M059J (cell line): ENCODE results near the gene CIDEB. TPM values are rescaled to one million over a fixed set of nuclear protein-coding genes. Genes with fewer than 3 reads are reported as not detected.
"Not testable (repeated sequence)": the region's sequence is repeated elsewhere in the genome, so short reads cannot be mapped to it uniquely, and the experiment has no call there.

Source experiments
- DNase-seq: peaks from one replicate; pipeline ENCODE4 v3.0.0-alpha.2; 2012; ENCODE audit warnings: low read depth
- total RNA-seq: library from RNA; depleted of rRNA; stranded (reverse); fragments of >200 nt; shearing (Covaris generic); gene quantifications from 2 replicates; pipeline ENCODE4 v1.2.3, GENCODE V29; 2014

CIDEB gene
- total RNA-seq, 1 experiment from 2014 or later = not detected

GRCh38 chr14:24332268-24332993, 24.7 kb upstream of the CIDEB start:
- DNase-seq = peak; percentile 69

DNA sequence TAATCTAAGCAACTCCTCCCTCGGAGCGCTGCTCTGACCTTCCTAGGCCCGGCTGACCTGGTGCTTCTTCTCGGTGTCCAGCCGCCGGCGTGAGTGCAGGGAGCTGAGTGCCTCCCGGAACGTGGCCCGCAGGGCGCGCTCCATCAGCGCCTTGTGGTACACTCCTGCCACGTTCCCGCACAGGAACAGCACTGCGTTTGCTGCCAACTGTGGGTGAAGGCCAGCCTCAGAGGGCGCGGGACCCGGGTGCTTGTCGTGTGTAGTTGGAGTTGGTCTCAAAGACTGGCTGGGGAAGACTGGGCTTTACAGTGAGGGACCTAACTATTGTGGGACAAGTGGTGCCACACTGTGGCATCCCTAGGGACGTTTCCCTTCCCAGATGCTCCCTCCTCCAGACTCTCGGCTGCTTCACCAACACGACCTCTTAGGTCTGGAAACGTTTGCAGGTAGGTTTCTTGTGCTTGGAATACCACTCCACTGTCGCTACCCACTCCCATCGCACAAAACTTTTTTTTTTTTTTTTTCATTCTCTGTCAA, 24.0 kb upstream of the CIDEB start:
- DNase-seq = no peak

GRCh38 chr14:24330973-24331674, 23.3 kb upstream of the CIDEB start:
- DNase-seq = no peak

DNA sequence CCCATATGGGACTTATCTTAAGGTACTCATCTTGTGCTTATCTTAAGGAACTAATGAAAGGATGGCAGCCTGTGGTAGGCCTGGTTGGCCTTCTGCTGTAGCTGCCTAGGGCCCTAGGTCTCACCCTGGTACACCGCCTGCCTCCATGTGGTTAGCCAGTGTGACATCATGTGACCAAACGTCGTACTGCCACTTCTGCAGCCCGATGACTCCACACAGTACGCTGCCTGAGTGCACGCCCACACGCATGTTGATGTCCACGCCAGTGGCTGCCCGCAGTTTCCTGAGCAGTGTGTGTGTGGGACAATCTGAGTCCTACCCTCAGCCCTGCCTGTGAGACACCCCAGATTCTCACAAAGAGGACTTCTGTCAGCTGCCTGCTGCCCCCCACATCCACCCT, 22.0 kb upstream of the CIDEB start:
- no peak for DNase-seq

GRCh38 chr14:24329073-24329663, 21.4 kb upstream of the CIDEB start:
- no peak for DNase-seq

- DNase-seq = not testable (repeated sequence)
Measured at GRCh38 chr14:24327914-24328313, 20.1 kb upstream of the CIDEB start.

DNA sequence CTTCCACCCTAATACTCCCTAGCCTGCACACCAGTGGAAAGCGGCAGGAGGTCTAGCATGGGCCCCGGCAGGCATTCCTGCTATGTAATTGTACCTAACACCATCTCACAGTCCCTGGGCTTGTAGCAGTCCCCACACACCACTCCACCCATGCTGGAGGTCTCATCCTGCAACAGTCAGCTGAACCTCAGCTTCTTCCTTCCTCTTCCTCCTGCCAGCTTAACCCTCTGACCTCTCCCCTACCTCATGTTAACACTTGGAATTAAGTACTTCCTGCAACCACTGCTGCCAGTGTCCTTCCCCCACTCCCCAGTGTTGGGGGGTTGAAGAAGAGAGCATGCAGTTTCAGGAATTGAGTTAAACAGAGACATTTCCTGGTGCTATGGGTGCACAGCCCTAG, 19.5 kb upstream of the CIDEB start:
- no peak for DNase-seq

GRCh38 chr14:24325963-24326362, 18.2 kb upstream of the CIDEB start:
- DNase-seq = no peak

DNA sequence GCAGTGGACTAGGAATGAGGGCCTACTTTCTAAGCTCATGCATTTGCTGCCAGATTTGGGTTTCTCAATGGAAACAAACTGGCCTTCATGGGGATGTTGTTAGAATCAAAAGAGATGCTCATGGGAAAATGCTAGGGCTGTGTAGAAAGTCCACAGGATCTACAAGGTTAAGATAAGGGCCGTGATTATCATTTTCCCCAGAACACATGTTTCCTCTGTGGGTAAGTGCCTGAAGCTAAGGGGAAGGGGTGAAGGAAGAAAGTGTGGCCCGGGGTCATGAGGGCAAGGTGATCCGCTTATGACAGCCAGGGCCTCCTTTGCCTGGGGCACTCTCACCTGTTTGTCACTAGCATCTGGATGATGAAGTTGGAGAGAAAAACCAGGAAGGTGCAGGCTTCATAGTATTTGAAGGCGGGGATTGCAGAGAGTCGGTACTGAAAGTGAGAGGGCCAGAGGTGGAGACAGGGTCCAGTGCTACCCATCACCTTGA, 17.3 kb upstream of the CIDEB start:
- no peak for DNase-seq

DNA sequence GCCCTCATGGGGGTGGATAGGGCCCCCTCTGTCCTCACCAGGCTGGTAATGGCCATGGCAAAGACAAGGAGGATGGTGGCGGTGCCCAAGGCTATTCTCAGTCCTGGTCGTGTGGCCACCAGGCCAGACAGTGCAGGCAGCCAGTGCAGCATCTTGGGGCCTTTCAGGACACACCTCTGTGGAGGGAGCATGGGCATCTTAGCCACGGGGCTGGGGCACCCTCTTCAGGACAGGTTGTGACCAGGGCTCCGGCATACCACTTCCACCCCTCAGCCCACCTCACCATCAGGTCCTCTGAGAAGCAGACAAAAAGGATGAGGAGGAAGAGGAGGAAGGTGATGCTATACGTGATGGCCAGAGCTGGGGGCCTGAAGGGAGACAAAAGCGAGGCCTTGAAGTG, 16.2 kb upstream of the CIDEB start:
- DNase-seq = no peak

DNA sequence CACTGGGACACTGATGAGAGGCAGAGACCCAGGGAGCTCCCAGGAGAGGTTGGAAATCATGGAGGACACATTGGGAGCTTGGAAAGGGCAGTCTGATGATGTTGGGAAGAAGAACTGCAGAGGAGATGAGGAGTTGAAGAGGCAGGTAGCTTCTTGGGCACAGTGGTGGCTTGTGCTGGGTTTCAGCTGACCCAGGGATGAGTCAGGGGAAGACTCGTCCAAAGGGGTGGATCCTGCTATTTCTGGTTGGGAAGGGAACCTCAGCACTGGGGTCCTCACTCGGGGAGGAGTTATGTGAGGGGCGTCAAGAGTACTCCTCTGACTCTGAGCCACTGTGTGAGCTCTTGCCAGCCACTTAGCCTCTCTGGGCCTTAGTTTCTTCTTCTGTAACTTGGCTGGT, 15.6 kb upstream of the CIDEB start:
- no peak for DNase-seq

DNA sequence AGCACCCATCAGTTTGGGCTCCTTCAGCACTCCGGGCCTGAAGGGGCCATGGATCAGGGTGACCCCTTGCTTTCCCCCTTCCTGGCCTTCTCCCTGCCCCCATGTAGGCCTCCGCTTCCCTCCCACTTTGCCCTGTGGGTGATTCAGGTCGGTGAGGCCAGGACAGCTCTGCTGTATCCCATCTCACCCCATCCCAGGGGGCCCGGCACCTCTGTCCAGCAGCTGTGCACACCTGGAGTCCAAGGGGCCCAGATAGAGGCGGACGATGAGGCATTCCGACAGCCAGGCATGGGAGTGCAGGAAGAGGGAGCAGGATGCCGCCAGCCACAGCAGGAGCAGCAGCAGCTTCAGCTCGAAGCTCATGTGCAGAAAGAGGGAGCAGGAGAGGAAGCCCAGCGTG, 14.9 kb upstream of the CIDEB start:
- DNase-seq = no peak

DNA sequence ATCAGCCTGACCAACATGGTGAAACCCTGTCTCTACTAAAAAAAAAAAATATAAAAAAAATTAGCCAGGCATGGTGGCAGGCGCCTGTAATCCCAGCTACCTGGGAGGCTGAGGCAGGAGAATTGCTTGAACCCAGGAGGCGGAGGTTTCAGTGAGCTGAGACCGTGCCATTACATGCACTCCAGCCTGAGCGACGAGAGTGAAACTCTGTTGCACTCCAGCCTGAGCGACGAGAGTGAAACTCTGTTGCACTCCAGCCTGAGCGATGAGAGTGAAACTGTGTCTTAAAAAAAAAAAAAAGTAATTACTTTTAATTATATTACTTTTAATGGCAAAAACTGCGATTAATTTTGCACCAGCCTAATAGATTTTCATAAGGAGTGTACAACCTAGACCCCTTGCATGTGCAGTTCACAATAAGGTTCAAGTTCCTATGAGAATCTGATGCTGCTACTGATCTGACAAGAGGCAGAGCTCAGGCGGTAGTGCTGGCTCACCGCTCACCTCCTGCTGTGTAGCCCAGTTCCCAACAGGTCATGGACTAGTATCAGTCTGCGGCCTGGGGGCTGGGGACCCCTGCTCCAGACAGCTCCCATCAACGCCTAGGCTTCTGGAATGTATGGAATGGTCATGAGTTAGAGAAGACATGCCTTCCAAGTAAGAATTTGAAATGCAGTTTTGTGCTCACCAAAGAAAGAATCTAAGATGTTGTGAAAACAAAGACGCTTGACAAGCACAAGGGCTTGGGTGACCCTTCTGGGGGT, 13.6 kb upstream of the CIDEB start:
- no peak for DNase-seq

GRCh38 chr14:24317141-24317928, 9.6 kb upstream of the CIDEB start:
- DNase-seq = peak; percentile 68

- no peak for DNase-seq
Measured at GRCh38 chr14:24316597-24316950, 8.8 kb upstream of the CIDEB start.

GRCh38 chr14:24315807-24316596, 8.2 kb upstream of the CIDEB start:
- no peak for DNase-seq

DNA sequence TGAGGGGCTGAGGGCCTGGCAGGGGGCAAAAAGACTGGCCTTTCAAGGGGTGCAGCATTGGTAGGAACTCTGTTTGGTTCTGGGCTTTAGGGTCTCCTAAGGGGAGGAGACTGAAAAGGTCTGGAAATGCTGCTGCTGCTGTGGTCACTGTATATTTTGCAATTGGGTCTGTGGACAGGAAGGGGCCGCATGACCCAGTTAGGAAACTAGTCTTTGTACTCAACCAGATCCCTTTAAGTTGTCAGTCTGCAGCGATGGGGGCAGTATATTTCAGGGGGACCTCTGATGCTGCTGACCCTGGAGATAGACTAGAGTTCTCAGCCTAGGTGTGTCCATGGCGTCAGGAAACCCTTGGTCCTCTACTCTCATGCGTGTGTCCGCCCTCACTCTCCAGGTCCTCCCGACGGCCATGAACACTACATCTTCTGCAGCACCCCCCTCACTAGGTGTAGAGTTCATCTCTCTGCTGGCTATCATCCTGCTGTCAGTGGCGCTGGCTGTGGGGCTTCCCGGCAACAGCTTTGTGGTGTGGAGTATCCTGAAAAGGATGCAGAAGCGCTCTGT, 7.5 kb upstream of the CIDEB start:
- DNase-seq = no peak

GRCh38 chr14:24314377-24315193, 6.8 kb upstream of the CIDEB start:
- DNase-seq = no peak

GRCh38 chr14:24313913-24314312, 6.1 kb upstream of the CIDEB start:
- no peak for DNase-seq
